Limb (tissue), 2 donors: ENCODE data around the gene LTA4H.

Experiments
- DNase-seq, 2 donors: peaks; one replicate each; pipeline ENCODE4 v3.0.0-alpha.2; 2016; ENCODE audit errors: extremely low spot score in 2 of 2

LTA4H gene

DNA sequence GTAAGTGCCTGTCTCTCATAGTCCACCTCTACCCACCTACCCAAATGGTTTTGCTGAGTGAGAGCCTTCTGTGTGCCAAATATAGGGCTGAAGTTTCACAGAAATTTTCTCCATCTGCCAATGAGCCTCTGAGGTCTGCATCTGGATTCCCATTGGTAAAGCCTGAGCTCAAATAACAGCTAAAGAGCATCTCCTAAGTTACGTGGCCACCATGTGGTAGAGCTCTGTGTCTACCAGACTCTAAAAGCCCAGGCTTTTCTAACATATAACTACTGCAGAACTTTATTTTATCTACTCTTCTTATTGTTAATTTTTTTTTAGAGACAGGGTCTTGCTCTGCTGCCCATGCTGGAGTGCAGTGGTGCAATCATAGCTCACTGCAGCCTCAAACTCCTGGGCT lies 76.3 kb downstream of the LTA4H start:
- DNase-seq: no peak

DNA sequence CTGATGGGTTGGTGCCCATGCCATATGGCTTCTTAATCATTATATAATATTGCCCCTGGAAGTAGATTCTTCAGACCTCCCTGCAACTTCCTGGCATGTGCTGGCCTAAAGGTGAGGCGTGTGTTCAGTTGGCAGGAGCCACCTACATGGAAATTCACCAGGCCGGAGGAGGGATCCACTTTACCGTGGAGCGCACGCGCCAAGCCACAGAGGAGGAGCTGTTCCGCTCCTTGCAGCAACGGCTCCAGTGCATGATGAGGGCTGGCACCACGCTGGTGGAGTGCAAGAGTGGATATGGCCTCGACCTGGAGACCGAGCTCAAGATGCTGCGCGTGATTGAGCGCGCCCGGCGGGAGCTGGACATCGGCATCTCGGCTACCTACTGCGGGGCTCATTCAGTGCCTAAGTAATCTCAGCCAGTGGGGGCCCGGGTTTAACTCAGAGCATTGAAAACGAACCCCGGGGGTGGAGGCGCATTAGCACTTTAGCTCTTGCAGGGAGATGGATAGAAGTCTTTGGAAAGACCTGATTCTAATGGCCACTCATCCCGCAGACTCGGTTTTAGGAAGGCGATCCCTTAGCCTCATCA lies 78.7 kb downstream of the LTA4H start:
- DNase-seq: no peak

DNA sequence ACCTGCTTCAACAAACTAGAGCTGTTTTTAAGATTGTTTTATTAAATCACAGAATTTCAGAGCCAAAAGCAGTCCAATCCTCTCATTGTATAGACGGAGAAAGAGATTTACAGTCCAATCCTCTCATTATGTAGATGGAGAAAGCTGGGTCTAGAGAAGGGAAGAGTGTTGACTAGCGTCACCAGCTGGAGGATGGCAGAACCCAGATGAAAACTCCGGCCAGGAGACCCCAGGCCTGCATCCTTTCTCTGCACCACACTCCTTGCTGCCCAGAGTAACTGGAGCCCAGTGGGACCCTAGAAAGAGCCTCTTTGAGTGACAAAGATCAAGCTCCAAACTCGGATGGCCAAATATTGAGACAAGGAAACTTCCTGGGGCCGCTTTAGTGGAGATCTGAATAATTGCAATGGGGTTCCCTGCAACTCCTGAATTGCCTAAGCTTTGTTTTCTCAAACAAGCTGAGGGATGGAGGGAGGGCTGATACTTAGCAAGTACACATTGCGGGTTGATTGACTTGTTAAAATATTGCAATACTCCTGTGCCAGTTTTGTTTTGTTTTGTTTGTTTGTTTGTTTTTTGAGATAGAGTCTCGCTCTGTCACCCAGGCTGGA lies 79.7 kb downstream of the LTA4H start:
- DNase-seq: no peak

DNA sequence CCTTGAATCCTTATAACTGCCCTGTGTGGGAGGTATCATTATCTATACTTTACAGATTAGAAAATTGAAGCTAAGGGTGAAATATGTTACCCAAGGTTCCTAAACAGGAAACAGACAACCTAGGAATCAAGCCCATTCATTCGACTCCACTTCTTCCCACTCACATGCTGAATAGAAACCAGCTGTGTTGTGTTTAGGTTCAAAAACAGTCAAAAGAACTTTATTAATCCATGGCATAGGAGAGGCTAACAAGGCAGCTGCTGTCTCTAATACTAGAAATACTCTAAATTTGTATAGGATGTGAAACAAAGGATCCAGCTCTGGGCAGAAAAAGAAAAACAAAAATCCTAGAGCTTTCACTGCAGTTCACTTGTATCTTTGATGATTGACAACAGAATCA lies 82.4 kb downstream of the LTA4H start:
- DNase-seq: no peak

DNA sequence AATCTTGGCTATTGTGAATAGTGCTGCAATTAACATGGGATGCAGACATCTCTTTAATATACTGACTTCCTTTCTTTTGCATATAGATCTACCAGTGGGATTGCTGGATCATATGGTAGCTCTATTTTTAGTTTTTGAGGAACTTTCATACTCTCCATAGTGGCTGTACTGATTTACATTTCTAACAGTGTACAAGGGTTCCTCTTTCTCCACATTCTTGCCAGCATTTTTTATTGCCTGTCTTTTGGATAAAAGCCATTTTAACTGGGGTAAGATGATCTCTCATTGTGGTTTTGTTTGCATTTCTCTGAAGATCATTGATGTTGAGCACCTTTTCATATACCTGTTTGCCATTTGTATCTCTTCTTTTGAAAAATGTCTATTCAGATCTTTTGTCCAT lies 83.9 kb downstream of the LTA4H start:
- no peak for DNase-seq
